ENCODE data around the gene TSTD1. TPM values are rescaled to one million over a fixed set of nuclear protein-coding genes. Genes with fewer than 3 reads are reported as not detected.

The TSTD1 gene
- total RNA-seq, 4 donors from 2014 or later = 8.6 to 52.6 (median 16.8) TPM

DNA sequence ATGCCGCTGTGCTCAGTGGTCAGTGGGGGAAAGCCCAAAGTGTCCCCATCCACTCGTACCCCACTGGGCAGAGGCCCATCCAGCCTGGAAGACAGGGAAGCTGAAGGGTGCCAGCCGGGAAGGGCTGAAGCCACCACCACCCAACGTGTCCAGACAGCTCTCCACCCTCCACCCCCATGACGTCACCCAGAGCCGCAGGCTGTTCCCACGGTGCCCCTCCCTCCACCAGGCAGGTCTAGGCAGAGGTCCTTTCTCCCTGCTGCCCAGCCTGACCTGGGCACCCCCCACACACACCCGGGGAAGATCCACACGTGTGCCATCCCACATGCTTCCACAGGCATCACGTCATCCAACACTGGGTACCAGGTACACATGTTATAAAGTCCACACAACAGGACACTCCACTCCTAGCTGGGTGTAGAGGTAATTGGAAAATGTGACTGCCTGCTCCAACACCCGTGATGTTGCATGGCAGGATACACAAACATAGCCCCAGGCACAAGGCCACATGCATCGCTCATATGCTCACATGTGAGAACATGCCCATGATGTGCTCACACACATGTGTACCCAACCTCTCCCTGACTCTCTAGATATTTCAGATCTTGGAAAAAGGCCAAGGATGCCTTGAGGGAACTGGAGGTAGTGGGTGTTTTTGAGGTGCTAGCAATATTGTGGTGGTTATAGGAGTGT lies 36.1 kb upstream of the TSTD1 start:
- DNase-seq = no peak
- ATAC-seq = no peak
- Histone ChIP-seq H3K4me3 (no peak overlapping the region), H3K27ac (no peak overlapping the region), H3K27me3 (no peaks in the 10 kb centered on the region), H3K4me1 (no peaks in the 10 kb centered on the region), H3K36me3 (no peaks in the 10 kb centered on the region), H3K9me3 (no peaks in the 10 kb centered on the region)
- in situ Hi-C loops (cut with MboI; ENCODE audit: low sequenced_read_pairs in 4 of 4) (no loop called here), intact Hi-C loops (cut with DNase I; ENCODE audit: low total_unique reads) (no loop called here)
- no peak for TF ChIP-seq CTCF (IDR thresholded peaks at IDR 0.05 in 4 of 5, conservative IDR thresholded peaks at IDR 0.05 in 1 of 5)
- no peak for TF ChIP-seq POLR2A (IDR thresholded peaks at IDR 0.05)

- intact Hi-C loops (cut with DNase I; ENCODE audit: low total_unique reads) (no loop called here), in situ Hi-C loops (cut with MboI; ENCODE audit: low sequenced_read_pairs in 4 of 4) (no loop called here)
- Histone ChIP-seq H3K4me1 (no peaks in the 10 kb centered on the region), H3K4me3 (no peak overlapping the region), H3K36me3 (no peaks in the 10 kb centered on the region), H3K9me3 (no peaks in the 10 kb centered on the region), H3K27me3 (no peaks in the 10 kb centered on the region), H3K27ac (no peak overlapping the region)
- TF ChIP-seq POLR2A (IDR thresholded peaks at IDR 0.05) = no peak
- no peak for TF ChIP-seq CTCF (IDR thresholded peaks at IDR 0.05 in 4 of 5, conservative IDR thresholded peaks at IDR 0.05 in 1 of 5)
- ATAC-seq = no peak
- DNase-seq = no peak
Observed at GRCh38 chr1:161073474-161074121, 34.8 kb upstream of the TSTD1 start.

GRCh38 chr1:161072751-161073449 lies 34.1 kb upstream of the TSTD1 start:
- no peak overlapping the region for H3K4me3 ChIP-seq
- H3K27me3 ChIP-seq = no peaks in the 10 kb centered on the region
- H3K4me1 ChIP-seq = no peaks in the 10 kb centered on the region
- H3K27ac ChIP-seq = no peak overlapping the region
- H3K9me3 ChIP-seq = no peaks in the 10 kb centered on the region
- ATAC-seq = no peak
- intact Hi-C loops (cut with DNase I; ENCODE audit: low total_unique reads) = no loop called here
- no peak for DNase-seq
- H3K36me3 ChIP-seq = no peaks in the 10 kb centered on the region
- TF ChIP-seq CTCF (IDR thresholded peaks at IDR 0.05 in 4 of 5, conservative IDR thresholded peaks at IDR 0.05 in 1 of 5) (no peak), POLR2A (IDR thresholded peaks at IDR 0.05) (no peak)
- in situ Hi-C loops (cut with MboI; ENCODE audit: low sequenced_read_pairs in 4 of 4) = no loop called here

DNA sequence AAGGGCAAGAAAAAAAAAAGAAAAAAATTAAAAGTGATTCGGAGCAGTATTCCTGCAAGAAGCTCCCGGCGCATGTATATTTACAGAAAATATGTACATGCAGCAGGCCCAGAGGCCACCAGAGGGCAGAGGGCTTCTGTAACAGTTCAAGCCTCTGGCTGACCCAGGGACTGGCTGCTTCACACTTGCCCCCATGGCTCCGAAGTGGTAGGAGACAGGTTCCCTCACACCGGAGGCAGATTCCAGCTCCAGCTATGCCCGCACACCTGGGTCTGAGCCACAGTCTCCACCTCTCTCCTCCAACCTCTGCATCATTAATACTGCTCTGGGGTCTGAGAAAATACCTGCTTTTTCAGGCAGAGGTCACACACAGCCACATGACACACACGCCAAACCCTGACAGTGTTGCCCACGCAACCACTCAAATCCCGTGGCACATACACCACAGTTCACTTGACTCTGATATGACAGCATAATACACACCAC lies 33.2 kb upstream of the TSTD1 start:
- in situ Hi-C loops (cut with MboI; ENCODE audit: low sequenced_read_pairs in 4 of 4) = no loop called here
- DNase-seq (peak; percentile 24 to 46), ATAC-seq (no peak)
- H3K9me3 ChIP-seq = no peaks in the 10 kb centered on the region
- intact Hi-C loops (cut with DNase I; ENCODE audit: low total_unique reads) = no loop called here
- H3K4me1 ChIP-seq = no peaks in the 10 kb centered on the region
- TF ChIP-seq POLR2A (IDR thresholded peaks at IDR 0.05) (no peak), CTCF (IDR thresholded peaks at IDR 0.05 in 4 of 5, conservative IDR thresholded peaks at IDR 0.05 in 1 of 5) (peak in 4 of 5 experiments; percentile 31 to 43 (median 36))
- H3K27me3 ChIP-seq = no peaks in the 10 kb centered on the region
- no peaks in the 10 kb centered on the region for H3K36me3 ChIP-seq
- H3K27ac ChIP-seq = no peak overlapping the region
- H3K4me3 ChIP-seq = no peak overlapping the region

Measured in gastrocnemius medialis (tissue), 4 donors.